Stimulated activated CD4-positive, alpha-beta T cell treated with anti-CD3 and anti-CD28 coated beads, TNF-alpha, amount 100 ng/mL, for 48 hours (primary cell): ENCODE results near the gene GBE1.
"Not testable (repeated sequence)": the region's sequence is repeated elsewhere in the genome, so short reads cannot be mapped to it uniquely, and the experiment has no call there.

Experiments
- DNase-seq, 3 donors: peaks; one replicate each; pipeline ENCODE4 v3.0.0-alpha.2; 2020; ENCODE audit warnings: low read depth in 3 of 3

Gene GBE1

GRCh38 chr3:81760924-81761903, at the start of gene GBE1:
TSS of gene GBE1 (minus strand) at chr3:81761645. CDS start at chr3:81761517, 128 bp downstream.
- peak; percentile 78 to 84 (median 82) for DNase-seq

DNA sequence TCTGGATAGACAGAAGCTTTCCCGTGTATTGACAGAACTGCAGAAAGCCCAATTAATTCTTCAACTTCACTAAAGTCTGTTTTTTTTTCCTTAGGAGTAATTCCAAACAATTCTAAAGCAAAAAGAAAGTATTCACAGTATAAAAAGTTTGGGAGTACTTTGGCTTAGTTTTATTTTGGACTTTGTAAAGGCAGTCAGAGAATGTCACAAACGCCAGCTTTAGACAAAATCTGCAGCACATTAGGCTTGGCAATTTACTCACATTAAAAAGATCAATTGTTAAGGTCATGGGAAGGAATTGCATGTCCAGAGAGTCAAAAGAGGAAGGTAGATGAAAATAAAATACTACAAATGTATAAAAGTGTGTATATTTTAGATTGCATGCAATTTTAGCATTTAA, 47.5 kb upstream of the GBE1 start:
- DNase-seq, result no peak

DNA sequence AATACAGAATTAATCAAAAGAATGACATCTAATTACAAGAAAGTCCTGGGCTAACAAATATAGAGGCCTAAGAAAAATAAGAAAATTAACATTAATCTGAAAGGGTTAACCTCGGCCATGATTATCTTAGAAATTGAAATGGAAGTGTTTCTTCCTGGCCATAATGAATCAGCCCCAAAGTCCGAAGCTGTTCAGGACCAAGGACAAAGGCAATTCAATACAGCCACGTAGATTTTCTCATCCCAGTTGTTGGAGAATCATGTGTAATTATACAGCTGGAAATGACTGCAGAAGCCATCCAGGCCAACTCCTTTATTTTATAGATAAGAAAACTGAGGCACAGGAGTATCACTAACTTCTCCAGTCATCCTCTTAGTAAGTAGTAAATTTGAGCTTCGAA, 38.0 kb upstream of the GBE1 start:
- DNase-seq, result no peak

- no peak for DNase-seq
Measured at GRCh38 chr3:81793410-81793809, 32.0 kb upstream of the GBE1 start.

GRCh38 chr3:81790117-81790516, 28.7 kb upstream of the GBE1 start:
- DNase-seq, result no peak

GRCh38 chr3:81789691-81790090, 28.2 kb upstream of the GBE1 start:
- no peak for DNase-seq

DNA sequence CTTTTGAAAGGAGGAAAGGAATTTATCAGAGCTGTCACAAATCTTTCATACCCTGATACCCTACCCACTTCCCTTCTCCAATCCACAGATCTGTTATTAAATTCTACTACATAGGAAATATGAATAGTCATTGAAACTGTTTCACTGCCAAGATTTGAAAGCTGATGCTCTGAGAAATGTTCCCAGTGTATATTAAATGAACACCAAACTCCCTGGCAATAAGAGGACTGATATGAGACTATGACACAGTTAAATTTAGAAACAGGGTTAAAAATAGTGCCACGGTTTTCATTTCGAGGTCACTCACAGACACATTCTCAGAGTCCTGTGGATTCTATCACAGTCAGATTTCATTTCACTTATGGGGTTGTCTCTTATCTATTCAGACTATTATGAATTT, 27.2 kb upstream of the GBE1 start:
- DNase-seq, result no peak

GRCh38 chr3:81788044-81788443, 26.6 kb upstream of the GBE1 start:
- no peak for DNase-seq

GRCh38 chr3:81782585-81782984, 21.1 kb upstream of the GBE1 start:
- no peak for DNase-seq

DNA sequence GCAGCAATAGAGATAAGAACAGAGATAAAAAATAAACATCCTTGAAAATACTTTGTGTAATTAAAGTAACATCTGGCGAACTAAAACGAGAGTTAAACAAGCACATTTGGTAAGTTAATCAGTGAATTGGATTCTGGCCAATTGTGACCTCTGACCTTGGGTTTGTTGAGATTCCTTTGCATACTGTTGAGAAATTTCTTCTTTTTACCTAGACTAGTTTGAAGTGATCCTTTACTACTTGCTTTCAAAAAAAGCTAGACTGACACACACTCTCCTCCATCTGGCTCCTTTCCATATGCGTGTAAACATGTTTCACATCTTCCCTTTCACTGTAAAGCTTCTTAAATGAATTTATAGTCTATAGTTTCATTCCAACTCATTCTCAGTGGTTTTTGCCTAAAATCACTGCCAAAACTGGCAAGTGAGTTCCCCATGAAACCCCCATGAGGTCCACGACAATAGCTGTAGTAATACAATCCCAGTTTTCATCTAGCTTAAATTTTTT, 17.3 kb upstream of the GBE1 start:
- DNase-seq, result no peak

GRCh38 chr3:81776643-81777042, 15.2 kb upstream of the GBE1 start:
- DNase-seq, result no peak

DNA sequence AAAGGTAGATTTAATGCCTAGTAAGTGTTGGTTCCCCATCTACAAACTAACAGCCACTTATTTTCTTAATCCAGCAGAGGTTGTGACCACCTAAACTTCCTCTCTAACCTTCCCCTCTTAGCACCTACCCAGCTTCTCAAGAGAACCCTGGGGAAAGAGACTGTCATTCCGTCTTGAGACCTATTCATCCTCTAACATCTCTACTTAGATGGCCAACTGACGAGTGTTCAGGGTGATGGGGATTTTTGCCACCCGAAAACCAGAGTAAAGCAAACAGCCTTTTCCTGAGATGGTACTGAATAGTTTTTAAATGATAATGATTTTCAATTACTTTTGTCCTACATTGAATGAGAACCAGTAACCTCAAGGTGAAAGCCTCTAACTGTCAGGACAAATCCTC, 9.3 kb upstream of the GBE1 start:
- DNase-seq, result no peak

GRCh38 chr3:81769299-81769698, 7.9 kb upstream of the GBE1 start:
- no peak for DNase-seq

- not testable (repeated sequence) for DNase-seq
Measured at GRCh38 chr3:81767250-81767859, 5.9 kb upstream of the GBE1 start.

DNA sequence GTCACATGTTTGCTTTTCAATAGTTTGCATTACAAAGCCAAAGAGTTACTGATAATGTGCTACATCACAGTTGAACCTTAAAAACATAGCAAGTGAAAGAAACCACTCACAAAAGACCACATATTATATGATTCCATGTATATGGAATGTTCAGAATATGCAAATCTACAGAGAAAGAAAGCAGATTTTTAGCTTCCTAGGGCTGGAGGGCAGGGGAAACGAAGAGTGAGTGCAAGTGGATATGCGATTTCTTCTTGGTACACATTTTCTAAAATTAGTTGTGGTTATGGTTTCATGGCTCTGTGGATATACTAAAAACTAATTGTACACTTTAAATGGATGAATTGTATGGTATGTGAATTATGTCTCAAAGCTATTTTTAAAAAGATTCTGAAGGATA, 4.0 kb upstream of the GBE1 start:
- no peak for DNase-seq

DNA sequence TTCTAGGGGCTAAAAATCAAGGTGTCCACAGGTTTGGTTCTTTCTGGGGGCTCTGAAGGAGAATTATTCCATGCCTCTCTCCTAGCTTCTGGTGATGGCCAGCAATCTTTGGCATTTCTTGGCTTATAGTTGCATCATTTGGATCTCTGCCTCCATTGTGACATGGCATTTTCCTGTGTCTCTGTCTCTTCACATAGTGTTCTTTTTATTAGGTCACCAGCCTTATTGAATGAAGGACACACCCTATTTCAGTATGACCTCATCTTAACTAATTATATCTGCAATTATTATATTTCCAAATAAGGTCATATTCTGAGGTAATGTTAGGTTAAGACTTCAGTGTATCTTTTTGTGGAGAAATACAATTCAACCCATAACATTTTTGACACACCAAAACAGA, 3.2 kb upstream of the GBE1 start:
- DNase-seq, result no peak

DNA sequence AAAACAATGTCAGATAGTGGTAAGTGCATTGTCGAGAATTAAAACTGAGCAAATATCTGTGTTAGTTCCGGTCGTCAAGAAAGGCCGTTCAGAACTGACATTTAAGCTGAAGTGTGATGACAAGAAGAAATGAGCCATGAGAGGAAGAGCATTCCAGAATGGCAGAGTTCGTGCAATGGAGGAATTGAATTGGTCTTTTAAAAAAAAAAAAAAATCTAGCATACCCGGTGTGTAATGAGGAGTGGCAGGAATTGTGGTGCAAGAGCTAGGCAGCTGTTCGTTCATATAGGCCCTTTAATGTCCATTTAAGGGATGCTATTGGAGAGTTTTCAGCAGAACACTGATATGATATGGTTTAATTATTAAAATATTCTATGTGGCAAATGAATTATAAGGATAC, 2.6 kb upstream of the GBE1 start:
- DNase-seq, result no peak

DNA sequence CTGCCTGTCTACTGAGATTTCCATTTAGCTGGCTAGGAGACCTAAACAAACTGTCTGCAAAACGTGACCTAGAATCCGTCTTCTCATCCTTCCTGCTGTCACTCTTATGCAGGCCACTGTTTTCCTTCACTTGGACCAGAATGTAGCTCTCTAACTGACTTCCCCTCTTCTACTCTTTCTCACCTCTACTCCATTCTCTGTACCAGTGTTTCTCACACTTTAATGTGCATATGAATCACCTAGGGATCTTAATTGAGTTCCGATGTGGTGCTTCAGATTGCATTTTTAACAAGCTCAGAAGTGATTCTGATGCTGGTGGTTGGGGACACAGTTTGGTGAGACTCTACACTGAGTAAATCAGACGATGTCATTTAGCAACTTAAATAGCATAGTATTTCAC, 1.6 kb upstream of the GBE1 start:
- no peak for DNase-seq

GRCh38 chr3:81761904-81762580, 597 bp upstream of the GBE1 start:
- DNase-seq, result no peak

DNA sequence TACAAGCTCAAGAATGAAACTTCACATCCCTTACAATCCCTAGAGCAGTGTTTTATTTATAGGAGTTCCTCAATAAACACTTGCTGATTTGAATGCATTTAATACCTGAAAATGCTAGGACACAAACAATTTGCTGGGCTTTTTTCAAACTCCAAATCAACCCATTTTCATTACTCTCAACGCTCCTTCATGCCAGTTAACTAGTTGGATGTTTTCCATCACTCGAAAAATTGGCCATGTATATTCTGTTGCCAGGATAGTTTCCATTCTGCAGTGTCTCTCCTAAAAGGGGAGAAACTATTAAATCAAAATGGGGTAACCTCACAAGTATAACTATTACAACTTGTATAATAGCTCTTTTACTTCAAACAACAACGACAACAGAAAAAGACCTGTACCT, 1.2 kb downstream of the GBE1 start:
- DNase-seq, result no peak

GRCh38 chr3:81758771-81759170, 2.7 kb downstream of the GBE1 start:
- DNase-seq, result not testable (repeated sequence)

DNA sequence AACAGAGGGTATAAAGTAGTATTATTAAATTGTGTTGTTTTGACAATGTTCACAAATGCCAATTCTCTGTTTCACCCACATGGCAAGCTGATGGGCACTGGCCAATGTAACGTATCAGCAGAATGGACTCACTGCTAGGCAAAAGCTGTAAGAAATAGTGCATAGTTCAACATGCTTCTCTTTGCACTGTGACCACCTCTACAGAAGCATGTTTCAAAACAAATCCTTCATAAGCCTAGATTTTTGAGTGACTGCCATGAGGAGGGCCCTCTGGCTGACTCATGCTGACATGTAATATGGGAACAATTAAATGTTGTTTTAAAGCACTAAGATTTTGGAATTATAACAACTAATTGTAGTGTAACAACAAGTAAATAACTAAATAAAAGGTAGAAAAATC, 3.2 kb downstream of the GBE1 start:
- DNase-seq, result no peak
